HG03378 (cell line): ENCODE results near the gene U2AF2.
A peak's percentile ranks its signal among the peaks of the same experiment; 100 is the strongest.

ENCODE experiments used
- ATAC-seq: cut with Tn5 transposase; IDR thresholded peaks from one replicate; pipeline ENCODE4 v1.9.1; 2021; ENCODE audit warnings: mild to moderate bottlenecking, moderate library complexity; ENCODE audit not compliant: unreplicated experiment

The U2AF2 gene

GRCh38 chr19:55621205-55621672 lies 33.6 kb upstream of the U2AF2 start:
- ATAC-seq = no peak

DNA sequence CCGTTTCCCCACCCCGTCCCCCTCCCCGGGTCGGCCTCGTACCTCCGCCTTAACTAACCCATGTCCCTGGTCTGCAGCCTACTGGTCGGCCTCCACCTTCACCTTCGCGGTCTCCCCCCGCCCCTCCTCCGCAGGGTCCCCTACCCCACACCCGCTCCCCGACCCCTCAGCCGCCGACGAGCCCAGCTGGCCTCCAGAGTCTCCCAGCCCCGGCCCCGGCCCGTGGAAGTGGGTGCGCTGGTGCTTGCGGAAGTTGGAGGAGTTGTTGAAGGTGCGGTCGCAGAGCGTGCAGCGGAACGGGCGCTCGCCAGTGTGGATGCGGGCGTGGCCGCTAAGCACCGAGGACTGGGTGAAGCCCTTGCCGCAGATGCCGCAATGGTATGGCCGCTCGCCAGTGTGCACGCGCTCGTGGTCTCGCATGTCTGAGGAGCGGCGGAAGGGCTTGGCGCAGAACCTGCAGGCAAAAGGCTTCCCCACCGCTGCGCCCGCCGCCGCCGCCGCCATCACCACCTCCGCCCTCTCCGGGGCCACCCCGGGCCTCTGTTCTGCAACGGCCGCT lies 33.1 kb upstream of the U2AF2 start:
- no peak for ATAC-seq

DNA sequence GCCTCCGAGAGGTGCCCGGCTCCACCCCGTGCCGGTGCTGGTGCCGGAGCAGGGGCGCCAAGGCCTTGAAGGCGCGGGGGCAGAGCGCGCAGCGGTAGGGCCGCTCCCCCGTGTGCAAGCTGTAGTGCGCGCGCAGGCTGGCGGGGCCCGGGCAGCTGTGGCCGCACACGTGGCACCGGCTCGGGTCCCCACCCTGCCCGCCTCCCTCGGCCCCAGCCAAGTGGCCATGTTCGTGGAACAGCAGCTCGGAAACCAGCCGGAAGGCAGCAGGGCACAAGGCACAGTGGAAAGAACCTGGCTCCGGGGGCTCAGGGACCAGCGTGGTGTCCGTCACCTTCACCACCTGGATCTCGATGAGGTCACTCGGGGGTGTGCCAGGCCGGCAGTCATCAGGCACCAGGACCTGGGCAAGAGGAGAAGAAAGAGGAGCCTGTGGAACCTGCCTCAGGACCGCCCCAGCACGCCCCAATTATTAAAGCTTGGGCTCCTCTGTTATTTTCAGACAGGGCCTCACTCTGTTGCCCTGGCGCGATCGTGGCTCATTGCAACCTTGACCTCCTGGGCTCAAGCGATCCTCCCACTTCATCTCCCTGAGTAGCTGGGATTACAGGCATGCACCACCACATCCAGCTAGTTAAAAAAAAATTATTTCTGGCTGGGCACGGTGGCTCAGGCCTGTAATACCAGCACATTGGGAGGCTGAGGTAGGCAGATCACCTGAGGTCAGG lies 32.4 kb upstream of the U2AF2 start:
- no peak for ATAC-seq

GRCh38 chr19:55623130-55623529 lies 31.7 kb upstream of the U2AF2 start:
- no peak for ATAC-seq

DNA sequence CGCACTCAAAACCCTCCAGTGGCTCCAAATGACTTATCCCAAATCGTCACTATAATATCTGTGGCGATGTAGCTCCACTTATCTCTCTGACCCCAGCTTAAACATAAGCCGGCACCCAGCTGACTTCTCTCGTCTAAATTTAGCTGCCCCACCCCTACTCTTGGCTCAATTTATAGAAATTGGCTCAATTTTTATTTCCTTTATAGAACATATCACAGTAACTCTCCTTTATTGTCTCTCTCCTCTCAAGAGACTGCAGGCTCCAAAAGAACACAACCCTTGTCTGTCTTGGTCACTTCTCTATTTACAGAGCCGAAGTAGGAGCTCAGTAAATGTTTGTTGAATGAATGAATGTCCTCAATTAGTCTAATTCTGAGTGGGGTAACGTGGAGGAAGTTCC lies 31.3 kb upstream of the U2AF2 start:
- ATAC-seq = no peak

- no peak for ATAC-seq
Observed at GRCh38 chr19:55624109-55625003, 30.5 kb upstream of the U2AF2 start, which contains the start of gene ZNF784. Gene ZNF784, minus strand, starts transcription at chr19:55624566. Its CDS starts 5 bp downstream, at chr19:55624561.

- ATAC-seq = no peak
Observed at GRCh38 chr19:55625004-55625326, 29.9 kb upstream of the U2AF2 start.

- ATAC-seq = no peak
Observed at GRCh38 chr19:55626350-55626749, 28.5 kb upstream of the U2AF2 start.

GRCh38 chr19:55632463-55632834 lies 22.4 kb upstream of the U2AF2 start:
- ATAC-seq = peak; percentile 42

DNA sequence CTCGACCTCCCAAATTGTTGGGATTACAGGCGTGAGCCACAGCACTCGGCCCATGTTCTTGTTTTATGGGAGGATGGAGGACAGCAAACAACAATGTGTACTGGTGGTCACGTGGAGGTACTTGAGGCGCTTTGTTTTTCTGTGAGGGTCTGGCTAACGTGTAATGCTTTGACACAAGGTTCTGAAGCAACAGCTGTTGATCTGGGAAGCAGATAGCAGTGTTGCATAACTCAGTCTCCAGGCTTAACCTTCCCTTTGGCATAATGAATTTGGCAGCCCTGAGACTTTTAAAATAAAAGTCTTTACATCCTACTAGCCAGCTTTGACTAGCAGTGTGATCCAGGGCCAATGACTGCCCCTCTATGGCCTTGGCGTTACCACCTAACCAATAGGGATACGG lies 21.0 kb upstream of the U2AF2 start:
- no peak for ATAC-seq

GRCh38 chr19:55635334-55635717 lies 19.5 kb upstream of the U2AF2 start:
- no peak for ATAC-seq

- ATAC-seq = no peak
Observed at GRCh38 chr19:55635856-55636440, 18.9 kb upstream of the U2AF2 start.

- ATAC-seq = no peak
Observed at GRCh38 chr19:55636723-55637122, 18.1 kb upstream of the U2AF2 start.

DNA sequence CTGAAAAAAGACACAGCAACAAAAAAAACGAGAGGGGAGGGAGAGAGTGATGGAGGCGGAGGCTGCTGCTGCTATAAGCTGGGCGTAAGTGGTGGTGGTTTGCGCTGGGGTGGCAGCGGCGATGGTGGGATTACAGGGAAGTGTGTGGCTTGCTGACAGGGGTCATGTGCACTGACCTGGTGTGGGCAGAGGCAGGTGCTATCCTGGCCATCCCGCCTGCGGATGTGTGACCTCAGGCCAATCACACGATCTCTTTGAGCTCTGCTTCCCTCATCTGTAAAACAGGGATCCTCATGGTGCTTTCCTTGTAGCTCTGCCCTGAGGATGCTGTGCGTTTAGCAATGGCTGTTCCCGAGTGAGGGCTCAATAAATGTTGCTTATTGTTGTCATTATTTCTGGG lies 17.3 kb upstream of the U2AF2 start:
- ATAC-seq = no peak

DNA sequence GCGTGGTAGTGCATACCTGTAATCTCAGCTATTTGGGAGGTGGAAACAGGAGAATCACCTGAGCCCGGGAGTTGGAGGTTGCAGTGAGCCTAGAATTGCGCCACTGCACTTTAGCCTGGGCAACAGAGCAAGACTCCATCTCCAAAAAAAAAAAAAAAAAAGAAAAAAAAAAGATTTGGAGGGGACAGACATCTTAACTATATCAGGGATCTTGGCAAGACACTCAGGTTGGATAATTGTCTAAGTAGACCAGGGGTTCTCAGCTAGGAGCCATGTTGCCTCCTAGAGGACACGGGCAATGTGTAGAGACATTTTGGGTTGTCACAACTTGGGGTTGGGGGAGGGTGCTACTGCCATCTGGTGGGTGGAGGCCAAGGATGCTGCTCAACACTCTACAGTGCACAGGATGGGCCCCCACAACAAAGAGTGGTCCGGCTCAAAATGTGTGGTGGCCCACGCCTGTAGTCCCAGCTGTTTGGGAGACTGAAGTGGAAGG lies 15.9 kb upstream of the U2AF2 start:
- no peak for ATAC-seq

DNA sequence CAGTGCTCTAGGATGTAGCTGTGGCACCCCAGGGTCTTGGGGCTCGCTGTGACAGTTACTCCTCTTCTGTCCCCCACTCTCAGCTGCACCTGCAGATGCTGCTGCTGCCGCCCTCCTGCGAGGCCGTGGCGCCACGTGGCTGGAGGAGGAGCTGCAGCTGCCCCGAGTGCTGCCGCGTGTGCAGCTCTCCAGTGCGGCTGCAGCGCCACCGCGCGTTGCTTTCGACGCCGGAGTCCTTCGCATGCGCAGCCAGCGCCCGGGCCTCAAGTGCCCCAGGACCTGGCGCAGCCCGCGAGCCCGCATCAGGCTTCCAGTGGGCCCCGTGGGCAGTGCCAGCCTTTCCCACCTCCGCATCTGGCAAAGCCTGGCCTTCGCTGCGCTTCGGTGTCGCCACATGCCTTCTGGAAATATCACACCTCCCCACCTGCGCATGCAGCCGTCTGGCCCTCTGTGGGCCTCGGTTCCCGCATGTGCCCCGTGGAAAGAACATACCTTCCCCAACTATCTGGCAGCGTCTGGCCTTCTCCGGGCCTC lies 14.7 kb upstream of the U2AF2 start:
- no peak for ATAC-seq

DNA sequence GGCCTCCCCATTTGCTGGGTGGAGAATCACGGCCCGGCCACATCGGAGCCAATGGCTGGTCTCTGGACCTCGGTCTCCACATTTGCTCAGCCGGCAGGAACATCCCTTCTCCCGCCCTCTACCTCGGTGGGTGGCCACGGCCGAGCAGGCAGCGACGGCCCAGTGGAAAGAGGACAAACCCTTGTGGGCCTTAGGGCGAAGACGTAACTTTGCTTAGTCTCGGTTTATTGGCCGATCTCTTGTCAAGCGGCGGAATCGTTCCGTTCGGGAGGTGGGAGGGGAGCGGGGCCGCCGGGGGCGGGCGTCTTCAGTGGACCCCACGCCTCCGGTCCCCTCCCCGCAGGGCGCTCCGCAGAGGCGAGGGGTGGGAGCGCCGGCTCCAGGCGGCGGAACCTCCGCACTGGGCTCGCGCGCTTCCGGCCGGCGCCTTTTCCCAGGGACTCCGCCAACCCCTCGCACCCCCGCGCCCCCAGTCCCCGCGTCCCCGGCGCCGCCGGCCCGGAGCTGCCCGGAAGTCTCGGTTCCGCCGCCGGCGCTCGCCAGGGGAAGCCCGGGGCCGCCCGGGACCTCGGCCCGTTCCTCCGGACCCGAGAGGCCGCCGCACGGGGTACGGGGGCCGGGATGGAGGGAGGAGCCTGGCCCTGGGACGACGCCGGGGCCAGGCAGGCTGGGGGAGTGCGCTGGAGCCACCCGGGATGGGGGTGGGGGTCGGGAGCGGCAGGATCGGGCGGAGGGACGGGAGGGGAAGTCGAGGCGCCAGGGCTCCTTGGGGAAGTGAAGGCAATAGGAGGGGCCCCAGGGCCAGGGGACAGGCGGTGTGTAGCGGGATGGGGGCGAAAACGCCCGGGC lies 14.0 kb upstream of the U2AF2 start, which contains the start of gene ZNF580:
Gene ZNF580 (plus strand): TSS at position 426 of the 849 bp plus-strand sequence. CDS start 1,507 bp downstream, outside the sequence.
- ATAC-seq = no peak

- no peak for ATAC-seq
Observed at GRCh38 chr19:55641426-55642152, 13.2 kb upstream of the U2AF2 start.
